GM12872 (cell line): ENCODE results near the gene SAMD4A.

Source experiments
- TF ChIP-seq, protein P1 (sequence below): IDR thresholded peaks from 3 replicates; pipeline ENCODE4 v1.5.1; 2011; ENCODE audit warnings: low read depth, mild to moderate bottlenecking, low read length, moderate library complexity; ENCODE audit not compliant: insufficient read depth

The SAMD4A gene

DNA sequence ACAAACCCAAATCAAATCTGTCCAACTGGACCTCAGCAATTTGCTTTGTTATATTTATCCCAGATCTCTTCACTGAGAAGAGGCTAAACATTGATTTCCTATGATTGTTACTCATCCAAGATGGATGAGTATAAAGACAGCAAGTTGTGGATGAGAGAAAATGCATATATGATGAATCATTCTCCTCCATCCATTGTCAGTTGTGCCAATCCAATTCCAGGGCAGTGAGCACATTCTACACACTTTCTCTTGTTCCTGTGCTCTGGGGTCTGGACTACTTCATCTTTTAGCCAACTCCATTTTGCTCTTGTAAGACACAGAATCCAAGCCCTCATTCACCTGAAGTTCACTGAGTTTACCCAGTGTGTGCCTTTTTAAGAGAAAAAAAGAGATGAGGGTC lies 230.0 kb downstream of the SAMD4A start:
- TF ChIP-seq, protein P1, sequence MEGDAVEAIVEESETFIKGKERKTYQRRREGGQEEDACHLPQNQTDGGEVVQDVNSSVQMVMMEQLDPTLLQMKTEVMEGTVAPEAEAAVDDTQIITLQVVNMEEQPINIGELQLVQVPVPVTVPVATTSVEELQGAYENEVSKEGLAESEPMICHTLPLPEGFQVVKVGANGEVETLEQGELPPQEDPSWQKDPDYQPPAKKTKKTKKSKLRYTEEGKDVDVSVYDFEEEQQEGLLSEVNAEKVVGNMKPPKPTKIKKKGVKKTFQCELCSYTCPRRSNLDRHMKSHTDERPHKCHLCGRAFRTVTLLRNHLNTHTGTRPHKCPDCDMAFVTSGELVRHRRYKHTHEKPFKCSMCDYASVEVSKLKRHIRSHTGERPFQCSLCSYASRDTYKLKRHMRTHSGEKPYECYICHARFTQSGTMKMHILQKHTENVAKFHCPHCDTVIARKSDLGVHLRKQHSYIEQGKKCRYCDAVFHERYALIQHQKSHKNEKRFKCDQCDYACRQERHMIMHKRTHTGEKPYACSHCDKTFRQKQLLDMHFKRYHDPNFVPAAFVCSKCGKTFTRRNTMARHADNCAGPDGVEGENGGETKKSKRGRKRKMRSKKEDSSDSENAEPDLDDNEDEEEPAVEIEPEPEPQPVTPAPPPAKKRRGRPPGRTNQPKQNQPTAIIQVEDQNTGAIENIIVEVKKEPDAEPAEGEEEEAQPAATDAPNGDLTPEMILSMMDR, result no peak

DNA sequence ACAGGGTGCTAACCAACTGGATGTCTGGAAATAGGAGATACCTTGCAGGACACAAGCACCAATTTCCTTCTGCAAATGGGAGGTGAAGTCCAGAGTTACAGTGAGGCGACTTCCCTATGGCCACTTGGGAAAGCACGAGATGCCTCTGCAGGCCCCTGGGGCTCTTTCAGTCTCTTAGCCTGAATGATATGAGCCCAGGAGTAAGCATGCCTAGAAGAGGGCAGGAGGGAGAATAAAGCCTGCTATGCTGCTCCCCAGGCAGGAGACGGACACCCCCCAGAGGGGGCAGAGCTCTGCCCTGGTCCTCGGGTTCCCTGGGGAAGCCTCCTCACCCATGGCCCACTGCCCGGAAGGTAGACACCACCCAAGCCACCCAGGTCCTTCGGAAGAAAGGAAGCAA lies 230.6 kb downstream of the SAMD4A start:
- TF ChIP-seq, protein P1, result no peak

DNA sequence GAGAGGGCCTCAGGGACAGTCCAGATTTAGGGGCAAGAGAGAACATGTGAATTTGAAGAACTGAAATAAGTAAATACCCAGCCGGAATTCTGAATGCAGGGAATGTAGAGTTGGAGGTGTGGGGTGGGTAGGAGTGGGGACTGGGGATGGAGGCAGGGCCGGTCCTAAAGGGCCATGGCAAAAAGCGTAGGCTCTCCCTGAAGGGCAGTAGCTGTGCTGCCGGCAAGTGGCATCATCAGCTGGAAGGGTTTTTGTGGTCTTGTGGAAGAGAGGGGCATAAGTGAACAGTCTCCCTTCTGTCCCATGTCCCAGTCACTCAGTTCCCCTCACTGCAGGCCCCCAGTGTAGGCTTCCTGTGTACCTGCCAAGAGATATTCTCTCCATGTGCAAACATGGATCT lies 231.1 kb downstream of the SAMD4A start:
- TF ChIP-seq, protein P1, result no peak

DNA sequence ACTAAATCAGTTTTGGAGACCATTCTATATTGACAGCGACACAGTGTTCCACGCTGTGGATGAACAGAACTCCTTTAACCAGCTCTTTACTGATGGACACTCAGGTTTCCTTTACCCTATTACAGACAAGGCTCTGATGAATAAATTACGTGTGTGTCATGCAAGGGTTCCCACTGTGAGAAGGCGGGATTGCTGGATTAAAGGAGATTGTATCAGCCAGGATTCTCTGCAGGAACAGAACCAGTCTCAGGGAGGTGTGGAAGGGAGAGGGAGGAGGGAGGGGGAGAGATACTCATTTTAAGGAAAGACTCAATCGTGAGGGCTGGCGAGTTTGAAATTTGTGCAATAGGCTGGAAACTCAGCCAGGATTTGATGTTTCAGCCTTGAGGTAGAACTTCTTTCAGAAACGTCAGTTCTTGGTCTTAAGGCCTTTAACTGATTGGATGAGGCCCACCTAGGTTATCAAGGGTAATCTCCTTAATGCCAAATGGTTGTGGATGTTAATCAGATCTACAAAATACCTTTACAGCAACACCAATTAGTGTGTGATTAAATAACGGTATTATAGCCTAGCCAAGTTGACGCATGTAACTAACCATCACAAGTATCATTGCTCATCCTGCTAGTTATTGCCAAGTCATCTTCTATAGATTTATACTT lies 231.7 kb downstream of the SAMD4A start:
- TF ChIP-seq, protein P1, result no peak

DNA sequence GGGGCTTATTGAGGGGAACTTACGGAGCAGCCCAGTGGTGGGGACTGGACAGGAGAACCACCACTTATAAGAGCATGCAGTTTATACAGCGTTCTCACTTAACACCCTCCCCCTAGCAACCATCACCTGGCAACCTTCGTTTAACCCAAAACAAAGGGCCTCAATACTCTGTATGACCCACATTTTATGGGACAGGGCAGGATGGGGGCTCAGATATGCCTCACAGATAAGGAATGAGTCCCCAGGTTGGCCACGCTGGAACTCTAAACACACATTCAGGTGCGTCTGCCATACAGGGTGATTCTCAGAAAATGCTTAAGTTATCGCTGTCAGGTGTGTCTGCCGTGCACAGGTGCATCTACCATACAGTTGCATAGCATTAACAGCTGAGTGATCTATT lies 236.5 kb downstream of the SAMD4A start:
- TF ChIP-seq, protein P1, result no peak

DNA sequence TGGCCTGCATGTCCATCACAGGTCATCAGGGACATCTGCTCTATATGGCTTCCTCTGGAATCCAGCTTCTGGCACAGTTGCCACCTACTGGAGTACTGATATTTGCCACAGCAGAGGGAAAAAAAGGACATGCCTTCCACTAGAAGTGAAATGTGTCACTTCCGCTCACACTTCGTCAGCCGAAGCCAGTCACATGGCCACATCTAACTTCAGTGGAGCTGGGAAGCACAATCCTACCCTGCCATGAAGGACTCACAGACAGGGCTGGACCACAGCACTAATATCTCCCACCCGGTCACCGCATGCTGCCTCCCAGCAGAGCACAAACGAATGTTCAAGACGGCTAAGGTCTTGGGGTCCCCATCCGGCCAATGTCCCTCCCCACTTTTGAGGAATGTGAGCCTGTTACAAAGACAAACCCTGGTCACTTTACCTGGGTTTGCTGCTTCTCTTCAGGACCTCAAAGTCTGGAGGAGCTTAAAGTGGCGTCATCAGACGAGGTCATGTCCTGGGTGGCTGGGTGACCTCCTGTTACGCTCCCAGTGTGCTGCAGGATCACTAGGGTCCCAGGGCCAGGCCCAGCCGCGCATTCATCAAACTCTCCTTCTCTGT lies 237.1 kb downstream of the SAMD4A start:
- TF ChIP-seq, protein P1, result no peak

DNA sequence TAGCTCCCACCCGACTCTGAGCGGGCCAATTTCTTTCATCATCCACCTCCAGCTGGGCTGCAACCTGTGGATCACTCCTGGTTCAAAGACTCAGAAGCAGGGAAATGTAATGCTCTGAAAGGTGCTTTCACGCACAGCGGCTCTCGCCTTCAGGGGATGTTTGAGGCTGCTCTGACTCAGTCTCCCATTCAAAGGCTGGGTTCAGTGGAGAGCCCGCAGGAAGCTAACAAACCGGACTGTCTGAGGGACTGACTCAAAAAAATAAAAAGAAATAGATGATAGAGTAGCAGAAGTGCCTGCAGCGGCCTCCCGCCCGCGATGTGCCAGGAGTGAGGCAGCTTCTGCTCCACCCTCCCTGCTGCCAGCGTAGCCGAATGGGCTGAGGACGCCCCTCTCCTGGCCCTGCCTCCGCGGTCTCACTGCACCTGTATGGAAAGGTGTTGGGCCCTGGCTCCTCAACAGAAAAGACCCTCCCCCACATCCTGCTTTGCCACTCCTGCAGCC lies 237.7 kb downstream of the SAMD4A start:
- TF ChIP-seq, protein P1, result no peak
